Kidney epithelial cell (primary cell): Measurements from ENCODE around the gene ADGRA3. TPM values are rescaled to one million over a fixed set of nuclear protein-coding genes. Genes with fewer than 3 reads are reported as not detected.

Experiments
- DNase-seq: peaks from one replicate; pipeline ENCODE4 v3.0.0-alpha.2; 2010; ENCODE audit warnings: low read depth
- H3K27me3 ChIP-seq: 2 replicates; pipeline ENCODE4 v1.6.0; 2011; ENCODE audit warnings: low read length; ENCODE audit not compliant: control insufficient read depth, insufficient read depth
- H3K36me3 ChIP-seq: 2 replicates; pipeline ENCODE4 v1.5.1; 2011; ENCODE audit warnings: low read length; ENCODE audit not compliant: control insufficient read depth, insufficient read depth
- H3K4me3 ChIP-seq: 2 replicates; pipeline ENCODE4 v1.5.1; 2011; ENCODE audit warnings: low read depth, mild to moderate bottlenecking, control low read depth, low read length
- total RNA-seq: library from RNA; depleted of rRNA; stranded (reverse); fragments of >200 nt; gene quantifications from 2 replicates; pipeline ENCODE4 v1.2.3, GENCODE V29; 2015
- TF ChIP-seq, protein P1 (sequence below): IDR thresholded peaks from 2 replicates; pipeline ENCODE4 v1.5.1; 2011; ENCODE audit warnings: mild to moderate bottlenecking, moderate library complexity, low read length, control low read depth, inconsistent platforms; ENCODE audit not compliant: insufficient read depth, poor library complexity, severe bottlenecking

ADGRA3 gene
- total RNA-seq, 1 donor from 2014 or later: 30.5 TPM

GRCh38 chr4:22428441-22428840 lies 87.4 kb downstream of the ADGRA3 start:
- TF ChIP-seq, protein P1, sequence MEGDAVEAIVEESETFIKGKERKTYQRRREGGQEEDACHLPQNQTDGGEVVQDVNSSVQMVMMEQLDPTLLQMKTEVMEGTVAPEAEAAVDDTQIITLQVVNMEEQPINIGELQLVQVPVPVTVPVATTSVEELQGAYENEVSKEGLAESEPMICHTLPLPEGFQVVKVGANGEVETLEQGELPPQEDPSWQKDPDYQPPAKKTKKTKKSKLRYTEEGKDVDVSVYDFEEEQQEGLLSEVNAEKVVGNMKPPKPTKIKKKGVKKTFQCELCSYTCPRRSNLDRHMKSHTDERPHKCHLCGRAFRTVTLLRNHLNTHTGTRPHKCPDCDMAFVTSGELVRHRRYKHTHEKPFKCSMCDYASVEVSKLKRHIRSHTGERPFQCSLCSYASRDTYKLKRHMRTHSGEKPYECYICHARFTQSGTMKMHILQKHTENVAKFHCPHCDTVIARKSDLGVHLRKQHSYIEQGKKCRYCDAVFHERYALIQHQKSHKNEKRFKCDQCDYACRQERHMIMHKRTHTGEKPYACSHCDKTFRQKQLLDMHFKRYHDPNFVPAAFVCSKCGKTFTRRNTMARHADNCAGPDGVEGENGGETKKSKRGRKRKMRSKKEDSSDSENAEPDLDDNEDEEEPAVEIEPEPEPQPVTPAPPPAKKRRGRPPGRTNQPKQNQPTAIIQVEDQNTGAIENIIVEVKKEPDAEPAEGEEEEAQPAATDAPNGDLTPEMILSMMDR: no peak
- no peak for DNase-seq
- H3K36me3 ChIP-seq: no peaks in the 10 kb centered on the region
- no peak overlapping the region for H3K4me3 ChIP-seq
- H3K27me3 ChIP-seq: no peaks in the 10 kb centered on the region

DNA sequence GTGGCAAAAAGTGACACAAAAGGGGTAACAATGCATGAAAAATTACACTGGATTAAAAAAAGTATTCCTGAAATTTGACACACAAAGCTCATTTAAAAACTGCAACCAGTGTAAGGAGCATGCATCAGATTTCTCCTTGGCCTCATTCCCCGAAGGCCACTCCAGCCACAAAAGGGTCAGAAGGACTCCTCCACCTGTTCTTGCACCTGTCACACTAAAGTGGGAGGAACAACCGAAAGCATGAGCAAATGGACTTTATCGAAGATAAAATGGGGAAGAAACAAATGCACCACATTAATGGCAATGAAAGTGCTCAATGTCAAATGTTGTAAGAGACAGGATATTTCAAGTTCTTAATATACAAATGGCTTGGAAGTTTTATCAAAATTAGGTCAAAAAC lies 88.2 kb downstream of the ADGRA3 start:
- H3K4me3 ChIP-seq: no peak overlapping the region
- no peak for DNase-seq
- TF ChIP-seq, protein P1: no peak
- H3K36me3 ChIP-seq: no peaks in the 10 kb centered on the region
- no peaks in the 10 kb centered on the region for H3K27me3 ChIP-seq

DNA sequence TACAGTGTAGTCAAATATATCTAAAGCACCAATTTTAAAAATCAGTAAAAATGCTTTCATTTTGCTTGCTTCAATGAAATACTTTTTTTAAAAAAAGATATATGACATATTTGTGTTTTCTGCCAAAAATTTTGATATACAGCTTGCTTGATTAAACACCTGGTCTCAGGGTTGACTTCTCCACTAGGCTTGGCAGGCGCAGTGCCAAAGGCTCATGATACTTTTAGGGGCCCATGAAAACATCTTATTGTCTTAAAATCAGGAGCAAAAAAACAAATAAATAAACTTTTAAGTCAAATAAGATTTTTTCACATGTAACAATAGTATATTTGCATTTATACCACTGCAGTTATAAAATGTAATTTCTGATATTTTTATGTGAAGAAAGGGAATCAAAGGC lies 95.6 kb downstream of the ADGRA3 start:
- Histone ChIP-seq H3K36me3 (no peaks in the 10 kb centered on the region), H3K27me3 (no peaks in the 10 kb centered on the region), H3K4me3 (no peak overlapping the region)
- no peak for DNase-seq
- TF ChIP-seq, protein P1: no peak

DNA sequence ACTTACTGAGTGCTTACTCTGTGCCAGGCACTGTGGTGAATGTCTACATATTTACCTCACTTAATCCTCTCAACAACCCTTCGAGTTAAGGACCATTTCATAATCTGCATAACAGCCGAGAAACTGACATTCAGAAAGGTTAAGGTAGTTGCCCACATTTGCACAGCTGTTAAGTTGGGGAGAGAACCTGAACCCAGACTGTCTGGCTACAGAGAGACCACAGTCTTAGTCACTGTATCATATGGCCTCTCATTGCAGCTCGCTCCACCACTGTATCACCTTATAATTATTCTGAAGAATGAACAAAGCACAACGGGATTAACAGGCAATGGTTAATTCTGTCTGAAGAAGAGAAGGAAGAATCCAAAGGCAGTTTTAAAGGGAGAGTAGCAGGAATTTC lies 98.5 kb downstream of the ADGRA3 start:
- H3K27me3 ChIP-seq: no peaks in the 10 kb centered on the region
- no peak overlapping the region for H3K4me3 ChIP-seq
- no peak for DNase-seq
- H3K36me3 ChIP-seq: no peaks in the 10 kb centered on the region
- TF ChIP-seq, protein P1: no peak

DNA sequence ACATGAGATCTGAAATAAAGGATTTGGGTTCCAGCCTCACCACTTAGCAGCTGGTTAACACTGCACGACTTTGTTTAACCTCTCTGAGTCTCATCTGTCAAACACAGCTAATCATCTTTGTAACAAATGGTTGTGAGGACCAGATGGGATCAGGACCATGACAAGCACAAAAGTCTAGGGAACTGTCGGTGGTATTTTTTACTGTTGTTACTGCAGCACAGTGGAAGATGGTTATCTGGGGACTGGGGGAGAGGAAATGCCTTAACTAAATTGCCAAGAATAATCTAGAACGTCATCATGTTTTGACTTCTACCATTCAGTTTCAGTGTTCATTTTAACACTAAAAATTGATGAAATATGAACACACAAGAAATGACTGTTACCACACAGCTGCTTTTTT lies 99.5 kb downstream of the ADGRA3 start:
- Histone ChIP-seq H3K27me3 (no peaks in the 10 kb centered on the region), H3K36me3 (no peaks in the 10 kb centered on the region), H3K4me3 (no peak overlapping the region)
- no peak for DNase-seq
- TF ChIP-seq, protein P1: no peak

- Histone ChIP-seq H3K27me3 (no peaks in the 10 kb centered on the region), H3K4me3 (no peak overlapping the region), H3K36me3 (no peaks in the 10 kb centered on the region)
- TF ChIP-seq, protein P1: no peak
- no peak for DNase-seq
Measured at GRCh38 chr4:22414833-22415232, 101.0 kb downstream of the ADGRA3 start.
